Activated CD4-positive, alpha-beta T cell treated with anti-CD3 and anti-CD28 coated beads, Interleukin-2, Interleukin-4, amounts not matched to agents 100 ng/mL and 50 ng/mL, durations not matched to agents 16 hours and 8 hours (primary cell): ENCODE measurements around the gene CR1.
"Not testable (repeated sequence)": the region's sequence is repeated elsewhere in the genome, so short reads cannot be mapped to it uniquely, and the experiment has no call there.

Experiments used
- DNase-seq: peaks from one replicate; pipeline ENCODE4 v3.0.0-alpha.2; 2020; ENCODE audit warnings: low spot score

The CR1 gene

DNA sequence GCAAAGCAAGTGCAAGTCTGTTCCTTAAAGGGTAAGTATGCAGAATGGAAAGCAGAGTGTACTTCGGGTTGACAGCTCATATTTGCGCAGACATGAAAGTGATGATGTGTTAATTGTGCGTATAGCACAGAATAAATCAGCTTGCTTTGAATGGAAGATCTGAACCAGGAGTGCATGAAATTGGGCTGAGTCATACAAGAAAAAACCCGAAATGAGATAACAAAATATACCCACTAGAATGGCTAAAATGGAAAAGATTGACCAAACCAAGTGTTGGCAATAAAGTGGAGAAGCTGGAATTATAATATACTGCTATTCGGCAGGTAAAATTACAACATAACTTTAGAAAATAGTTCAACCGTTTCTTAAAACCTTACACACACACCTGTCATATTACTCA lies 177.4 kb downstream of the CR1 start:
- DNase-seq: no peak

DNA sequence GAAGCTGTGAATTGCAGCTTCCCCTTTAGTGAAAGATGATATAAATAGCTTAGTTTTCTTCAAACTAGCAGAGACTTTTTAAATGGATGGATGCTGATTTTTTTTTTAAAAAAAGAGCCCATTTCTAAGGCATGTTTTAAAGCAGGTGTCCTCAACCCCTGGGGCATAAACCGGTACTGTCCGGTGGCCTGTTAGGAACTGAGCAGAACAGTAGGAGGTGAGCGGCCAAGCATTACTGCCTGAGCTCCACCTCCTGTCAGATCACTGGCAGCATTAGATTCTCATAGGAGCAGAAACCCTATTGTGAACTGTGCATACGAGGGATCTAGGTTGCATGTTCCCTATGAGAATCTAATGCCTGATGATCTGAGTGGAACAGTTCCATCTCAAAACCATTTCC lies 180.2 kb downstream of the CR1 start:
- DNase-seq: no peak

DNA sequence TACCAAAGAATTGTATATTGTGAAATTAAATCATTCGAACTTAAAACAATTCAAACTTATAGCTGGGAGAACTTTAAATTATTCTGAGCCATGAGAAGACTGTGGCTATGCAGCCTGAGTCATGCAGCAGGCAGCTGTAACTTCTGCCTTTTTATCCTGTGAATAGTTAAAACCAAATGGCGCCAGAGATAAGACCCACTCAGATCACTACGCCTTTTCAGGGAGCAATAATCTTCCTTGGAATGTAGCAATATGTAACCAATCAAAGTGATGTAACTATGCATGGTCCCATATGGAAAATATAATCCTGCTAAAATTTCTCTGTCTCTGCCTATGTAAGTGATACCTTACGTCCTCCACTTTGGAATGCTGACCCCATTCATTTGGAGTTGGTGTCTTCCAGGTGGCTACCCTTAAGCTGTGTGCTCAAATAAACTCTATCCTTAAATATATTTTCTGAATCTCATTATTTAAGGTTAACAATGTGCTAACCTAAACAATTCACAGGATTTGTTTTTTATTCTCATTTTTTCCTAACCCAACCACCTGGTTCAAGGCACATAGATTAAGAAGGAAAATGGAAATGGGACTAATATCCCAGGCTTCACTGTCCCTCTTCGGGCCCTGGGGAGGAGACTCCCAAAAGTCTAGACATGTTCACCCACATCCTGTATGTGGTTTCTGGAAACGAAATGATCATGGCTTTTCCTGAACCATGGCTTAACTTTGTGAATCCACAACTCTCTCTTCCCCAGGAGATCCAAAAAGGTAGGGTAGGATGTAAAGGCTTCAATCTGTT lies 184.8 kb downstream of the CR1 start:
- not testable (repeated sequence) for DNase-seq

DNA sequence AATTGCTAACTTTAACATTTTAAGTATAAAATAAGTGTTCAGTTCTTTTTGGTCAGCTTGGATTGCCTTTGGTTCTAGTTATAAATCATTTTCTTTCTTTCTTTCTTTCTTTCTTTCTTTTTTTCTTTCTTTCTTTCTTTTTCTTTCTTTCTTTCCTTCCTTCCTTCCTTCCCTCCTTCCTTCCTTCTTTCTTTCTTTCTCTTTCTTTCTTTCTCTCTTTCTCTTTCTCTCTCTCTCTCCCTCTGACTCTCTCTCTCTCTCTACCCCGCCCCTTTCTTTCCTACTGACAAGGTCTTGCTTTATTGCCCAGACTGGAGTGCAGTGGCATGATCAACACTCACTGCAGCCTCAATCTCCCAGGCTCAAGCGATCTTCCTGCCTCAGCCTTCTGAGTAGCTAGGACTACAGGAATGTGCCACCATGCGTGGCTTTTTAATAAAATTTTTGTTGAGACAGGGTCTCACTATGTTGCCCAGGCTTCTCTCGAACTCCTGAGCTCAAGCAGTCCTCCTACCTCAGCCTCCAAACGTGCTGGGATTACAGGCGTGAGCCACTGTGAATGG lies 187.0 kb downstream of the CR1 start:
- DNase-seq: not testable (repeated sequence)

DNA sequence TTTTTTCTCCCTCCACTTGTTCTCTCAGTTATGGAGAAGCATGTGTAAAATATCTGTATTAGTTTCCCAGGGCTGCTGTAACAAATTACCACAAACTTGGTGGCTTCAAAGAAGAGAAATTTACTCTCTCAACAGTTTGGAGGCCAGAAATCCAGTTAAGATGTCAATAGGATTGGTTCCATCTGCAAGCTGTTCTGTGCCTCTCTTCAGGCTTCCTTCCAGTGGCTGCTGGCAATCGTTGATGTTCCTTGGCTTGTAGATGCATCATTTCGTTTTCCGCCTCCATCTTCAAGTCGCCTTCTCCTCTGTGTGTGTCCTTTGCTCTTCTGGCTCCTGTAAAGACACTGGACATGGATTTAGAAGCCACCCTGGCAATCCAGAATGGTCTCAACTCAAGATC lies 194.6 kb downstream of the CR1 start:
- not testable (repeated sequence) for DNase-seq

DNA sequence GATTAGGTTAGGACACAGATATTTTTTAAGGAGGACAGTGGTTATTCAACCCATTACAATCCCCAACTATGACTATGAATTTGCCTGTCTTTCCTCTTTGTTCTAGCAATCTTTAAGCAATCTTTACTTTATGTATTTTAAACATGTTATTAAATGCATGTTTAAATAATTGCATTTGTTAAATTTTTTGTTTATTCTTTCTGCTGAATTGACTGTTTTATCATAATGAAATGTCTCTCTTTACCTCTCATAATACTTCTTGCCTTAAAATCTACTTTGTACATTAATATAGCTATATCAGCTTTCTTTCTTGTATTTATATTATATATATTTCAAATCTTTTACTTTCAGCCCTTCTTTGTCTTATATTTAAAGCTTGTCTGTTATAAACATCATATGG lies 195.1 kb downstream of the CR1 start:
- no peak for DNase-seq
